ENCODE results near the gene NAALADL1.

NAALADL1 gene

GRCh38 chr11:65058419-65059054 is at the start of gene NAALADL1:
TSS of gene NAALADL1 (minus strand) at chr11:65058553. CDS start at chr11:65058521, 32 bp downstream.
- no peak for DNase-seq (ENCODE audit: low read depth)

DNA sequence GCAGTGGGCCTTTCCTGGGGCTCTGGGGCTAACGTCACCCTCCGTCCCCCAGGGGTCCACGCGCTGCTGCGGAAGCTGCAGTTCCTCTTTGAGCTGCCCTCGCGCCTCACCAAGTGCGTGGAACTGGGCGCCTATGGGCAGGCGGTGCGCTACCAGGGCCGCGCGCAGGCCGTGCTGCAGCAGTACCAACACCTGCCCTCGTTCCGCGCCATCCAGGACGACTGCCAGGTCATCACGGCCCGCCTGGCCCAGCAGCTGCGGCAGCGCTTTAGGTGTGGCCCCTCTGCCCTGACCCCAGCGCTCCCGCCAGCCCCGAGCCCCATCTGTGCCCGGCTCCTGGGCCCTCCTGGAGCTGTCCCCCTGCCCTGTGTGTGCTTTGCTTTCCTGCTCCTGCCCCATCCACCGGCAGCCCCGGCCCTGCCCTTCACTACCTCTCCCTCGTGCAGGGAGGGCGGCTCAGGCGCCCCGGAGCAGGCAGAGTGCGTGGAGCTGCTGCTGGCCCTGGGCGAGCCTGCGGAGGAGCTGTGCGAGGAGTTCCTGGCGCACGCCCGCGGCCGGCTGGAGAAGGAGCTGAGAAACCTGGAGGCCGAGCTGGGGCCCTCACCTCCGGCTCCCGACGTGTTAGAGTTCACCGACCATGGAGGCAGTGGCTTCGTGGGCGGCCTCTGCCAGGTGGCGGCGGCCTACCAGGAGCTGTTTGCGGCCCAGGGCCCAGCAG is 49.6 kb upstream of the NAALADL1 start:
- DNase-seq (ENCODE audit: low read depth): no peak

DNA sequence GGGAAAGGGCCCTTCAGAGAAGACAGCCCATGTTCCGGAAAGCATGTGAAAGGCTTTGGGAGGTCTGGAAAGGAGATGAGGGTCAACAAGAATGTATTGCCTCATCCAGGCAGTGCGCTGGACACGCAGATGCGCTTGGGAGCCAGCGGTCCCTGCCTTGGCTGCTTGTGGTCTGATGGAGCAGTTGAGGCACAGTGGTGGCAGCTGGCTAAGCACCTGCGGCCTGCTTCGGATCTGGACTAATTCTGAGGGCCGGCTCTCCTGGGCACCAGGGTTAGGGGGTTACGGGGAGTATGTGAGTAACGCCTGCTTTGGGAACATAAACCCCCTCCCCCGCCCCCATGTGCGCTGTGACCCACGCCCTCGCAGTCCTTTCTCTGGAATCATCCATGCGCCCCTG is 48.7 kb upstream of the NAALADL1 start:
- DNase-seq (ENCODE audit: low read depth): no peak

GRCh38 chr11:65104628-65105027 is 46.3 kb upstream of the NAALADL1 start:
- DNase-seq (ENCODE audit: low read depth): no peak

- DNase-seq (ENCODE audit: low read depth): no peak
Measured at GRCh38 chr11:65103476-65103875, 45.1 kb upstream of the NAALADL1 start.

GRCh38 chr11:65102142-65103095 is 44.1 kb upstream of the NAALADL1 start:
- no peak for DNase-seq (ENCODE audit: low read depth)

DNA sequence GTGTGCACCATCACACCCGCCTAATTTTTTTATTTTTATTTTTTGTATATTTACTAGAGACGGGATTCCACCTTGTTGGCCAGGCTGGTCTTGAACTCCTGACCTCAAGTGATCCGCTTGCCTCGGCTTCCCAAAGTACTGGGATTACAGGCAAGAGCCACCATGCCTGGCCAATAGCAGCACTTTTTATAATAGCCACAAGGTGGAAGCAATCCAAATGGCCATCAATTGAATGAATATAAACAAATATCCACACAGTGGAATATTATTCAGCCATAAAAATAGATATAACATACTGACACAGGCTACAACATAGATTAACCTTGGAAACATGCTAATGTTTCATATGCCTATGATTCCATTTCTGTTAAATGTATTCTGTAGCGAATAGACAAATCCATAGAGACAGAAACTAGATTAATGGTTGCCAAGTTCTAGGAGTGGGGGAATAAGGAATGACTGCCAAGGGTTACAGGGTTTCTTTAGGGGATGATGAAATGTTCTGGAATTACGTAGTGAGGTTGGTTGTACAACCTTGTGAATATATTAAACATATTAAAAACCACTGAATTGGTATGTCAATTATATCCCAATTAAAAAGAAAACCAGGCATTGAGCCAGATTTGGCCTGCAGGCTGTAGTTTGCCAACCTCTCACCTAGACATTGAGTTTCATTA is 42.5 kb upstream of the NAALADL1 start:
- DNase-seq (ENCODE audit: low read depth): no peak

GRCh38 chr11:65096926-65097325 is 38.6 kb upstream of the NAALADL1 start:
- no peak for DNase-seq (ENCODE audit: low read depth)

GRCh38 chr11:65095974-65096806 is 37.8 kb upstream of the NAALADL1 start, which contains the start of gene VPS51:
TSS of gene VPS51 (plus strand) at chr11:65096214. CDS start at chr11:65096251, 37 bp downstream.
- DNase-seq (ENCODE audit: low read depth): peak; percentile 77

- DNase-seq (ENCODE audit: low read depth): no peak
Measured at GRCh38 chr11:65095427-65095826, 37.1 kb upstream of the NAALADL1 start.

- DNase-seq (ENCODE audit: low read depth): no peak
Measured at GRCh38 chr11:65090628-65091027, 32.3 kb upstream of the NAALADL1 start.

GRCh38 chr11:65089621-65090020 is 31.3 kb upstream of the NAALADL1 start:
- DNase-seq (ENCODE audit: low read depth): no peak

GRCh38 chr11:65087827-65088226 is 29.5 kb upstream of the NAALADL1 start:
- no peak for DNase-seq (ENCODE audit: low read depth)

GRCh38 chr11:65087216-65087615 is 28.9 kb upstream of the NAALADL1 start:
- no peak for DNase-seq (ENCODE audit: low read depth)

- no peak for DNase-seq (ENCODE audit: low read depth)
Measured at GRCh38 chr11:65086809-65087208, 28.5 kb upstream of the NAALADL1 start.

GRCh38 chr11:65085446-65085845 is 27.1 kb upstream of the NAALADL1 start:
- DNase-seq (ENCODE audit: low read depth): no peak

DNA sequence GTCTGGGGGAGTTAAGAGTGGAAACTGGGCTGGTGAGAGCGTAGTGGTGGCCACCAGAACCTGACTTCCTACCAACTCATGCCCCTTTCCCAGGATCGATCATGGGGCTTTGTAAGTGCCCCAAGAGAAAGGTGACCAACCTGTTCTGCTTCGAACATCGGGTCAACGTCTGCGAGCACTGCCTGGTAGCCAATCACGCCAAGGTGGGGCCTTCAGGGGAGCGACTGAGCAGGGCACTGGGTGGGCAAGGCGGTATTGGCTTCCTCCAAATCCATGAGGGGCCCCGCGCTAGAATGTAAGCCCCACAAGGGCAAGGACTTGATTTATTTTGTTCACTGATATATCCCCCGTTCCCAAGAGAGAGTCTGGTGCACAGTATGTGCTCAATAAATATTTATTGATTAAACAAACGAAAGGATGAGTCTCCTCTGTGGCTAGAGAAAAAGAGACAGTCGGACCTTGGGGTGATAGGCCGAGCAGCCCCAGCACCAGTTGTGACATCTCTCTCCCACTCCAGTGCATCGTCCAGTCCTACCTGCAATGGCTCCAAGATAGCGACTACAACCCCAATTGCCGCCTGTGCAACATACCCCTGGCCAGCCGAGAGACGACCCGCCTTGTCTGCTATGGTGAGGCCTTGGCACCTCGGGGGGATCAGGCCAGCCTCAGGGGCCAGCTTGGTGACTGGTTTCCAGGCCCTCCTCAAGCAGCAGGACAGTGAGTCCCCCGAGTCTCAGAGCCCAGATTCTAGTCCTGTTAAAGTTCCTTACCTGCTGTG is 26.4 kb upstream of the NAALADL1 start:
- DNase-seq (ENCODE audit: low read depth): no peak

DNA sequence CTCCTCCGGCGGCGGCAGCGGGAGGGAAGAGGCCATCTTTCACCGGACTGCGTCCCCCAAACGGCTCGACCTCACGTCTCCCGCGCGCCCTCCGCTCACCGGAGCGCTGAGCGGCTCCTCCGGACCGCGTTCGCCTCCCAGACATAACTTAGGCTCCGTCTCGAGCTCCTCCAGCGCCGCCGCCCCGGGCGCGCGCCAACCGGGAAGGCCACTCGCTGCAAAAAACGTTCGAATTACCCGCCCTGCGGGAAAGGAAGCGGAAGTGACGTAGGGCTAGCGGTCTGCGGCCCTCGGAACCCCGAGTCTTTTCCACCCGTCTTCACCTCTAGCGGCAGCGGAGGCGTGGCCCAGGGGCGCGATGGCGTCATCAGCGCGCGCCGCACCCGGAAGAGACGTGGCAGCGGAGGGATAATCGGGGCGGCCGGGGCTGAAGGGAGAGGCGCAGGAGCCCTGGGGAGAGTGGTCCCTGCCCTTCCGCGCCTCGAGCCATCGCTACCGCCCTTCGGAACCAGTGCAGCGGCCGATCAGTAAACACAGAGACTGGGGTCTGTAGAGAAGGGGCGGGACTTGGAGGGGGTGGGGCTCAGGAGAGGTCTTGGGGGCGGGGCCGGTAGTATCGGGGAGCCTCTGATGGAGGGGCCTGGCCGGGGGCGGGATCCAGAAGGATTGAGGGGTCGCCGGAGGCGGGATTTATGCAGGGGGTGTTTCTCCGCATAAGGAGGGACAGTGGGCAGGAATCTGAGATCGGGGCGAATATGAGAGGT is 25.7 kb upstream of the NAALADL1 start, which contains the start of the genes CDCA5 and ZFPL1:
Gene CDCA5, minus strand, starts transcription at position 207 of the 764 bp plus-strand sequence. Its CDS starts 62 bp downstream, at position 145.
Gene ZFPL1, plus strand, starts transcription at position 389 of the 764 bp plus-strand sequence. CDS start 477 bp downstream, outside the sequence.
- peak; percentile 94 for DNase-seq (ENCODE audit: low read depth)
